ENCODE measurements around the gene TFPI. TPM values are rescaled to one million over a fixed set of nuclear protein-coding genes. Genes with fewer than 3 reads are reported as not detected.

Gene TFPI
- total RNA-seq, 1 donor from 2014 or later: 56.6 TPM

- no peak overlapping the region for H3K4me3 Mint-ChIP-seq (ENCODE audit: unreplicated experiment)
- Histone ChIP-seq H3K9ac (ENCODE audit: low read length) (no peak overlapping the region), H3K27me3 (ENCODE audit: insufficient read depth, low read length) (no peaks in the 10 kb centered on the region), H3K4me3 (ENCODE audit: insufficient read depth, low read depth, low read length) (no peak overlapping the region), H4K20me1 (ENCODE audit: insufficient read depth, low read length) (no peaks in the 10 kb centered on the region), H2AFZ (ENCODE audit: low read depth, low read length) (no peak overlapping the region), H3K4me2 (ENCODE audit: low read length) (no peak overlapping the region), H3K9me3 (ENCODE audit: insufficient read depth, low read depth, low read length) (no peaks in the 10 kb centered on the region), H3K36me3 (ENCODE audit: insufficient read depth, low read length) (peaks cover 4% of the 10 kb centered on the region), H3K4me1 (ENCODE audit: insufficient read depth, low read length) (peaks cover 9% of the 10 kb centered on the region), H3K79me2 (ENCODE audit: insufficient read depth, low read length) (peaks cover 11% of the 10 kb centered on the region), H3K27ac (ENCODE audit: low read depth, low read length) (peak overlapping the region; percentile 48)
- no peak for TF ChIP-seq EZH2 (IDR thresholded peaks at IDR 0.05; ENCODE audit: insufficient read depth, low read length)
- TF ChIP-seq, protein P1, sequence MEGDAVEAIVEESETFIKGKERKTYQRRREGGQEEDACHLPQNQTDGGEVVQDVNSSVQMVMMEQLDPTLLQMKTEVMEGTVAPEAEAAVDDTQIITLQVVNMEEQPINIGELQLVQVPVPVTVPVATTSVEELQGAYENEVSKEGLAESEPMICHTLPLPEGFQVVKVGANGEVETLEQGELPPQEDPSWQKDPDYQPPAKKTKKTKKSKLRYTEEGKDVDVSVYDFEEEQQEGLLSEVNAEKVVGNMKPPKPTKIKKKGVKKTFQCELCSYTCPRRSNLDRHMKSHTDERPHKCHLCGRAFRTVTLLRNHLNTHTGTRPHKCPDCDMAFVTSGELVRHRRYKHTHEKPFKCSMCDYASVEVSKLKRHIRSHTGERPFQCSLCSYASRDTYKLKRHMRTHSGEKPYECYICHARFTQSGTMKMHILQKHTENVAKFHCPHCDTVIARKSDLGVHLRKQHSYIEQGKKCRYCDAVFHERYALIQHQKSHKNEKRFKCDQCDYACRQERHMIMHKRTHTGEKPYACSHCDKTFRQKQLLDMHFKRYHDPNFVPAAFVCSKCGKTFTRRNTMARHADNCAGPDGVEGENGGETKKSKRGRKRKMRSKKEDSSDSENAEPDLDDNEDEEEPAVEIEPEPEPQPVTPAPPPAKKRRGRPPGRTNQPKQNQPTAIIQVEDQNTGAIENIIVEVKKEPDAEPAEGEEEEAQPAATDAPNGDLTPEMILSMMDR (IDR thresholded peaks at IDR 0.05; ENCODE audit: insufficient read depth, low read depth, low read length): no peak
- H3K27me3 Mint-ChIP-seq (ENCODE audit: low read depth, unreplicated experiment): no peaks in the 10 kb centered on the region
- H3K27ac Mint-ChIP-seq (ENCODE audit: unreplicated experiment): no peak overlapping the region
- no peaks in the 10 kb centered on the region for H3K9me3 Mint-ChIP-seq (ENCODE audit: unreplicated experiment)
- FAIRE-seq: no peak
- no peak for DNase-seq (ENCODE audit: low read depth)
- H3K4me1 Mint-ChIP-seq (ENCODE audit: low read depth, unreplicated experiment): peaks cover 5% of the 10 kb centered on the region
- H3K36me3 Mint-ChIP-seq (ENCODE audit: low read depth, unreplicated experiment): peaks cover 3% of the 10 kb centered on the region
These were observed 27.4 kb downstream of the TFPI start for GRCh38 chr2:187526792-187527191.

DNA sequence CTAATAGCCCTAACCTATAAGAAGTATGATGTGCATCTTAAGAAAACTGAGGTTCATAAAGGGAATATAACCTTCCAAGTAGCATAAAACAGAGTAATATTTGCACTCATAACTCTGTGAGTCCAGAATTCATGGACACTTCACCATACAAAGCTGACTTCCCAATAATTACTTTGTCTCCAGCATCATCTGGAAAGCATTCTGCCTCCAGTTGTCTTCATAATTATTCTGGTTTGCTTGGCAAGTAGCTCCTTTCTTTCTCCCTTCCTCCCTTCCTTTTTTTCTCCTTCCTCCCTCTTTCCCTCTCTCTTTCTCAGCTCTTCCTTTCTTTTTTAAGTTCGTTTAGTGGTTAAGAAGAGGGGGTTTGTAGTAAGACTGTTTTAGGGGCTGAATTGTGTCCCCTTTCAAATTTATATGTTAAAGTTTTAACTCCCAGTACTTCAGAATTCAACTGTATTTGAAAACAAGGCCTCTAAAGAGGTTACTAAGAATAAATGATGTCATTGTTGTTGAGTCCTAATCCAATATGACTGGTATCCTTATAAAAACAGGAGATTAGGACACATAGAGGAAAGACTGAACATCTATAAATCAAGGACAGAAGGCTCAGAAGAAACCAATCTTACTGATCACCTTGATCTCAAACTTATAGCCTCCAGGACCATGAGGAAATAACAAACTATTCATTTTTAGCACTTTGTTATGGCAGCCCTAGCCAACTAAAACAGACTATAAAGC is 28.9 kb downstream of the TFPI start:
- Mint-ChIP-seq H3K27me3 (ENCODE audit: low read depth, unreplicated experiment) (no peaks in the 10 kb centered on the region), H3K27ac (ENCODE audit: unreplicated experiment) (no peak overlapping the region), H3K4me1 (ENCODE audit: low read depth, unreplicated experiment) (peaks cover 5% of the 10 kb centered on the region), H3K36me3 (ENCODE audit: low read depth, unreplicated experiment) (peaks cover 7% of the 10 kb centered on the region), H3K9me3 (ENCODE audit: unreplicated experiment) (no peaks in the 10 kb centered on the region), H3K4me3 (ENCODE audit: unreplicated experiment) (no peak overlapping the region)
- Histone ChIP-seq H3K9ac (ENCODE audit: low read length) (no peak overlapping the region), H3K79me2 (ENCODE audit: insufficient read depth, low read length) (peaks cover 4% of the 10 kb centered on the region), H3K4me3 (ENCODE audit: insufficient read depth, low read depth, low read length) (no peak overlapping the region), H3K4me1 (ENCODE audit: insufficient read depth, low read length) (peaks cover 9% of the 10 kb centered on the region), H3K9me3 (ENCODE audit: insufficient read depth, low read depth, low read length) (no peaks in the 10 kb centered on the region), H3K27me3 (ENCODE audit: insufficient read depth, low read length) (no peaks in the 10 kb centered on the region), H3K27ac (ENCODE audit: low read depth, low read length) (no peak overlapping the region), H3K4me2 (ENCODE audit: low read length) (no peak overlapping the region), H3K36me3 (ENCODE audit: insufficient read depth, low read length) (peaks cover 4% of the 10 kb centered on the region), H2AFZ (ENCODE audit: low read depth, low read length) (no peak overlapping the region), H4K20me1 (ENCODE audit: insufficient read depth, low read length) (no peaks in the 10 kb centered on the region)
- FAIRE-seq (no peak), DNase-seq (ENCODE audit: low read depth) (no peak)
- TF ChIP-seq, protein P1 (IDR thresholded peaks at IDR 0.05; ENCODE audit: insufficient read depth, low read depth, low read length): no peak
- no peak for TF ChIP-seq EZH2 (IDR thresholded peaks at IDR 0.05; ENCODE audit: insufficient read depth, low read length)

DNA sequence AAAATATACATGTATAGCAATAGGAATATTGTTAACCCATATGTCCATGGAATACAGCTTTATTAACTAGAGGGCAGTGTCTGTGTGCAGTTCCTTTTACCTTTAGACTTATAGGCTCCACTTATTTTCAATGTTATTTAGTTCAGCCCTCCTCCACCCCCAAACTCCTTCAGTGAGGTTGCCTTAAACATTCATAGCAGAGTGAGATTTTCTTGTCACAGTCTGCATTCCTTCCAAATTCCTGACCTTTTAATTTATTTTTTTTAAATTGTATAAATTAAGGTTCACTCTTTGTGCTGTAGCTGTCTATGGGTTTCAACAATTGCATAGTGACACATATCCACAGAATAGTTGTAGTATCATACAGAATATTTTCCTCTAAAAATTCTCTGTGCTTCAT is 30.9 kb downstream of the TFPI start:
- Histone ChIP-seq H2AFZ (ENCODE audit: low read depth, low read length) (no peak overlapping the region), H3K4me3 (ENCODE audit: insufficient read depth, low read depth, low read length) (no peak overlapping the region), H3K27me3 (ENCODE audit: insufficient read depth, low read length) (no peaks in the 10 kb centered on the region), H4K20me1 (ENCODE audit: insufficient read depth, low read length) (no peaks in the 10 kb centered on the region), H3K79me2 (ENCODE audit: insufficient read depth, low read length) (no peaks in the 10 kb centered on the region), H3K4me1 (ENCODE audit: insufficient read depth, low read length) (peaks cover 9% of the 10 kb centered on the region), H3K36me3 (ENCODE audit: insufficient read depth, low read length) (peaks cover 6% of the 10 kb centered on the region), H3K27ac (ENCODE audit: low read depth, low read length) (no peak overlapping the region), H3K4me2 (ENCODE audit: low read length) (no peak overlapping the region), H3K9me3 (ENCODE audit: insufficient read depth, low read depth, low read length) (peaks cover 3% of the 10 kb centered on the region), H3K9ac (ENCODE audit: low read length) (no peak overlapping the region)
- Mint-ChIP-seq H3K27ac (ENCODE audit: unreplicated experiment) (no peak overlapping the region), H3K27me3 (ENCODE audit: low read depth, unreplicated experiment) (no peaks in the 10 kb centered on the region), H3K4me1 (ENCODE audit: low read depth, unreplicated experiment) (peaks cover 5% of the 10 kb centered on the region), H3K4me3 (ENCODE audit: unreplicated experiment) (no peak overlapping the region), H3K9me3 (ENCODE audit: unreplicated experiment) (peaks cover 4% of the 10 kb centered on the region), H3K36me3 (ENCODE audit: low read depth, unreplicated experiment) (peaks cover 21% of the 10 kb centered on the region)
- no peak for FAIRE-seq
- TF ChIP-seq EZH2 (IDR thresholded peaks at IDR 0.05; ENCODE audit: insufficient read depth, low read length): no peak
- TF ChIP-seq, protein P1 (IDR thresholded peaks at IDR 0.05; ENCODE audit: insufficient read depth, low read depth, low read length): no peak
- no peak for DNase-seq (ENCODE audit: low read depth)
